RWPE2 (cell line): ENCODE measurements around the gene NMRAL1.

Experiments used
- ATAC-seq: fragments of 200-7000 bp; cut with Tn5 transposase; 3 replicates; pipeline ENCODE4 v1.9.1; 2021; ENCODE audit warnings: low read depth
- DNase-seq: peaks from one replicate; pipeline ENCODE4 v3.0.0-alpha.2; 2020; ENCODE audit warnings: low spot score
- H3K27ac ChIP-seq: fragments of 450-650 bp; 2 replicates; pipeline ENCODE4 v1.5.1; 2017; ENCODE audit warnings: mild to moderate bottlenecking; ENCODE audit not compliant: poor library complexity, severe bottlenecking
- H3K27me3 ChIP-seq: fragments of 250-450 bp; sonication (Bioruptor Pico); 2 replicates; pipeline ENCODE4 v1.5.1; 2021; ENCODE audit warnings: mild to moderate bottlenecking, moderate library complexity; ENCODE audit not compliant: insufficient read depth, poor library complexity, severe bottlenecking
- H3K36me3 ChIP-seq: fragments of 250-450 bp; sonication (Bioruptor Pico); 2 replicates; pipeline ENCODE4 v1.5.1; 2020; ENCODE audit warnings: low read depth, mild to moderate bottlenecking, moderate library complexity
- H3K4me1 ChIP-seq: fragments of 250-450 bp; sonication (Bioruptor Pico); 2 replicates; pipeline ENCODE4 v1.5.1; 2021; ENCODE audit warnings: mild to moderate bottlenecking, moderate library complexity; ENCODE audit not compliant: insufficient read depth, poor library complexity, severe bottlenecking
- H3K4me3 ChIP-seq: fragments of 250-450 bp; sonication (Bioruptor Pico); 2 replicates; pipeline ENCODE4 v1.5.1; 2021; ENCODE audit warnings: mild to moderate bottlenecking, moderate library complexity; ENCODE audit not compliant: severe bottlenecking
- H3K9me3 ChIP-seq: fragments of 250-450 bp; sonication (Bioruptor Pico); 2 replicates; pipeline ENCODE4 v1.5.1; 2021; ENCODE audit warnings: mild to moderate bottlenecking, moderate library complexity; ENCODE audit not compliant: severe bottlenecking
- TF ChIP-seq, protein P1 (sequence below): fragments of 450-650 bp; IDR thresholded peaks from one replicate; pipeline ENCODE4 v1.5.1; 2017; ENCODE audit warnings: mild to moderate bottlenecking, moderate library complexity; ENCODE audit not compliant: poor library complexity, severe bottlenecking

Gene NMRAL1

DNA sequence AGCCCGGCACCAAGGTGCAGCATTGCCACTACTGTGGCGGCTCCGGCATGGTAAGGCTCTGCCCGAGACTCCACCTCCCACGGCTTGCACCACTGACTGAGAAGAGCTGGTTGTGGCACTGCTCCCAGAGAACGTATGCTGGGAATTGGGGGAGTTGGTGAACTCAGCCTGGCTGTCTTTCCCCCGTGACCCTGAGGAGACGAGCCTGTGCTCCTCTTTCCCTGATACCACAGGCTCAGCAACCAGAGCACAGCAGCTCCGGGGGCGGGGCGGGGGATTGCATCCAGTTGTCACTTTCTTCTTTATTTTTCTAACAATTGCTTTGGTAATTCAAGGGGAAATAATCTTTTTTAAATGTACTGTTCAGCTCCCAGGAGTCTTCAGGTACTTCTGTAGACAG lies 32.1 kb downstream of the NMRAL1 start:
- H3K4me1 ChIP-seq = no peaks in the 10 kb centered on the region
- TF ChIP-seq, protein P1, sequence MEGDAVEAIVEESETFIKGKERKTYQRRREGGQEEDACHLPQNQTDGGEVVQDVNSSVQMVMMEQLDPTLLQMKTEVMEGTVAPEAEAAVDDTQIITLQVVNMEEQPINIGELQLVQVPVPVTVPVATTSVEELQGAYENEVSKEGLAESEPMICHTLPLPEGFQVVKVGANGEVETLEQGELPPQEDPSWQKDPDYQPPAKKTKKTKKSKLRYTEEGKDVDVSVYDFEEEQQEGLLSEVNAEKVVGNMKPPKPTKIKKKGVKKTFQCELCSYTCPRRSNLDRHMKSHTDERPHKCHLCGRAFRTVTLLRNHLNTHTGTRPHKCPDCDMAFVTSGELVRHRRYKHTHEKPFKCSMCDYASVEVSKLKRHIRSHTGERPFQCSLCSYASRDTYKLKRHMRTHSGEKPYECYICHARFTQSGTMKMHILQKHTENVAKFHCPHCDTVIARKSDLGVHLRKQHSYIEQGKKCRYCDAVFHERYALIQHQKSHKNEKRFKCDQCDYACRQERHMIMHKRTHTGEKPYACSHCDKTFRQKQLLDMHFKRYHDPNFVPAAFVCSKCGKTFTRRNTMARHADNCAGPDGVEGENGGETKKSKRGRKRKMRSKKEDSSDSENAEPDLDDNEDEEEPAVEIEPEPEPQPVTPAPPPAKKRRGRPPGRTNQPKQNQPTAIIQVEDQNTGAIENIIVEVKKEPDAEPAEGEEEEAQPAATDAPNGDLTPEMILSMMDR = no peak
- no peak overlapping the region for H3K27ac ChIP-seq
- no peaks in the 10 kb centered on the region for H3K27me3 ChIP-seq
- ATAC-seq (no peak), DNase-seq (no peak)
- H3K9me3 ChIP-seq = no peaks in the 10 kb centered on the region
- no peak overlapping the region for H3K4me3 ChIP-seq
- peaks cover 94% of the 10 kb centered on the region for H3K36me3 ChIP-seq

DNA sequence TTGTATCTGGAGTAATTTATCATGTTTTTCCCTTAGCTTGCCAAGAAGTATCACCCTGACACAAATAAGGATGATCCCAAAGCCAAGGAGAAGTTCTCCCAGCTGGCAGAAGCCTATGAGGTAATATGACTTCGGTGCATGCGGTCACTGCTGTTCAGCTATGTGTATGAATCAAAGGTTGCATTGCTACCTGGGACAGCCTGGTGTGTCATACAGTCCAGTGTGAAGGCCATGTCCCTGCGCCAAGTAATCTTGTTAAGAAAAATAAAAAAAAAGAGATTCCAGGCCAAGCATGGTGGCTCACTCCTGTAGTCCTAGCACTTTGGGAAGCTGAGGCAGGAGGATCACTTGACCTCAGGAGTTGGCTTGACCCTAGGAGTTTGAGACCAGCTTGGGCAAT lies 37.1 kb downstream of the NMRAL1 start:
- no peaks in the 10 kb centered on the region for H3K4me1 ChIP-seq
- H3K27ac ChIP-seq = no peak overlapping the region
- no peak overlapping the region for H3K4me3 ChIP-seq
- no peak for DNase-seq
- H3K27me3 ChIP-seq = no peaks in the 10 kb centered on the region
- no peak for ATAC-seq
- H3K9me3 ChIP-seq = no peaks in the 10 kb centered on the region
- TF ChIP-seq, protein P1 = no peak
- peaks cover 90% of the 10 kb centered on the region for H3K36me3 ChIP-seq

DNA sequence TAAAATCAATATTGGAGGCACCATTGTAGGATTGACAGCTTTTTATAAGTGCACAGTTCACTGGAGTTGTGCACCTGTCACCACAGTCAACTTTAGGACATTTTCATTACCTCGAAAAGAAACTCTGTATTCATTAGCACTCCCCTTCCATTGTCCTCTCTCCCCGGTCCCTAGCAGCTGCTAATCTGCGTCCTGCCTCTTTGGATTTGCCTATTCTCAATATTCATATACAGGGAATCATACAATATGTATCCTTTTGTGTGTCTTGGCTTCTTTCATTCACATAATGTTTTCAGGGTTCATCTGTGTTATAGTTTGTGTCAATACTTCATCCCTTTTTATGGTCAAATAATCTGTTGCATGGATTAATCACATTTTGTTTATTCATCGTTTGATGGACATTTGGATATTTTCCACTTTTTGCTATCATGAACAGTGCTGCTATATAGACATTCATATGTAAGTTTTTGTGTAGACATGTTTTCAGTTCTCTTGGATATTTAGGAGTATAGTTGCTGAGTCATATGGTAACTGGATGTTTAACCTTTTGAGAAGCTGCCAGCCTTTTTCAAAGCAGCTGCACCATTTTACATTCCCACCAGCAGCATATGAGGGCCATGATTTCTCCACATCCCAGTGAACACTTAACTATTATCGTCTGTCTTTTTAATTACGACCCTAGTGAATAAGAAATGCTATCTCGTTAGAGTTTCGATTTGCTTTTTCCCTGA lies 38.9 kb downstream of the NMRAL1 start:
- Histone ChIP-seq H3K27ac (no peak overlapping the region), H3K4me1 (no peaks in the 10 kb centered on the region), H3K27me3 (no peaks in the 10 kb centered on the region), H3K9me3 (no peaks in the 10 kb centered on the region), H3K36me3 (peaks cover 82% of the 10 kb centered on the region), H3K4me3 (no peak overlapping the region)
- DNase-seq (no peak), ATAC-seq (no peak)
- TF ChIP-seq, protein P1 = no peak

DNA sequence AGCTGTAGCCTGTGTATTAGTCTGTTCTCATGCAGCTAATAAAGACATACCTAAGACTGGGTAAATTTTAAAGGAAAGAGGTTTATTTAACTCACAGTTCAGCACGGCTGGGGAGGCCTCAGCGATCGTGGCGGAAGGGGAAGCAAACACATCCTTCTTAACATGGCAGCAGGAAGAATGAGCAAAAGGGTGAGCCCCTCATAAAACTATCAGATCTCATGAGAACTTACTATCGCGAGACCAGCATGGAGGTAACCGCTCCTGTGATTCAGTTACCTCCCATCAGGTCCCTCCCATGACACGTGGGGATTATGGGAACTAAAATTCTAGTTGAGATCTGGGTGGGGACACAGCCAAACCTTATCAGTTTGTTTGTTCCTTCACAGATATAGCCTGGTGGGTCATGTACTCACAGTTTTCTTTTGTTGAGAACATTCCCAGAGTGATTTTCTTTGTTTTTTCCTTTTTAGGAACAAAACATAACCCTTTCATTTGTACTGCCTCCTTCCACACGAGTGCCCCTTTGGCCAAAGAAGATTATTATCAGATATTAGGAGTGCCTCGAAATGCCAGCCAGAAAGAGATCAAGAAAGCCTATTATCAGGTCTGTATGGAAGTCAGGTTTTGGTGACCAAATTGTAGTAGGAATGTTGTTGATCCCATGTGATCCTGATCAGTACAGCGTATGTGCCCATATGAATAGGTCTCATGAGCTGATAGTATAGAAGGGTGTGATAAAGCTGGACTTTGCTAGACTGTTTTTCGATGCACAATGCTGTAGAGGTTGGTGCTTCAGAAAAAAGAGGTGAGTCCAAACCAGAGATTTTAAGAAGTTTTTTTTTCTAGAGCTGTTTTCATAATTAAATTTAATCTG lies 40.3 kb downstream of the NMRAL1 start:
- TF ChIP-seq, protein P1 = no peak
- ATAC-seq = no peak
- no peak overlapping the region for H3K27ac ChIP-seq
- peaks cover 78% of the 10 kb centered on the region for H3K36me3 ChIP-seq
- no peaks in the 10 kb centered on the region for H3K27me3 ChIP-seq
- no peak for DNase-seq
- H3K4me1 ChIP-seq = no peaks in the 10 kb centered on the region
- H3K4me3 ChIP-seq = no peak overlapping the region
- H3K9me3 ChIP-seq = no peaks in the 10 kb centered on the region

DNA sequence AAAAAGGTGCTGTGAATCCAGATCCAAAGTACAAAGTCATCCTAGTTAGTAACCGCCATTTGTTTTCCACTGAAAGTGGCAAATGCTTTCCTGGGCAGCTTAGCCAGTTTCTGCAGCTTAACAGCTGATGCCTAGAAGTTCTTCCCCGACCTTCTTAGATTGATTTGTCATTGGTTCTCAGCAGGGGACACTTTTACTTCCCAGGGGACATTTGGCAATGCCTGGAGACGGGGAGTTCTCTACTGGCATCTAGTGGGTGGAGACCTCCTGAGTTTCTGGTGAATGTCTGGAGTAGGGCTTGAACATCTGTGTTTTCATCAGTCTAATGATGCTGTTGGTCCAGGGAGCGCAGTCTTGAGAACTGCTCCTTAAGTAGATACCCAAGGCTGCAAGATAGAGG lies 41.2 kb downstream of the NMRAL1 start:
- TF ChIP-seq, protein P1 = no peak
- ATAC-seq (no peak), DNase-seq (no peak)
- no peaks in the 10 kb centered on the region for H3K9me3 ChIP-seq
- no peak overlapping the region for H3K27ac ChIP-seq
- H3K36me3 ChIP-seq = peaks cover 74% of the 10 kb centered on the region
- H3K27me3 ChIP-seq = no peaks in the 10 kb centered on the region
- H3K4me1 ChIP-seq = no peaks in the 10 kb centered on the region
- H3K4me3 ChIP-seq = no peak overlapping the region
